Panc1 (cell line): ENCODE measurements around the gene ANKRD55. TPM values are rescaled to one million over a fixed set of nuclear protein-coding genes. Genes with fewer than 3 reads are reported as not detected.

Experiments
- ATAC-seq: fragments of 200-7000 bp; cut with Tn5 transposase; 2 replicates; pipeline ENCODE4 v1.9.1; 2020; ENCODE audit warnings: mild to moderate bottlenecking, moderate library complexity
- BruUV-seq: library from RNA; stranded (reverse); fragments of 400-500 nt; replicated peaks from 2 replicates; lab custom pipeline; 2021; lab: Mats Ljungman, UMichigan
- CTCF ChIA-PET: fragments of 300-600 bp; sonication (Branson Sonifier 250); formaldehyde crosslinking; loops from one replicate; lab custom pipeline; 2022; ENCODE audit warnings: antibody characterized with exemption; lab: Charles Lee
- POLR2A ChIA-PET: fragments of 300-600 bp; sonication (Branson Sonifier 250); formaldehyde crosslinking; loops from one replicate; lab custom pipeline; 2022; ENCODE audit warnings: antibody characterized with exemption; lab: Charles Lee
- DNase-seq: peaks from one replicate; pipeline ENCODE4 v3.0.0-alpha.2; 2010; ENCODE audit warnings: low read depth, low spot score
- H3K27ac ChIP-seq: 2 replicates; pipeline ENCODE4 v1.5.1; 2011; ENCODE audit warnings: mild to moderate bottlenecking, low read length, inconsistent platforms
- H3K27me3 ChIP-seq: fragments of 200-500 bp; sonication (Bioruptor generic); 2 replicates; pipeline ENCODE4 v1.6.0; 2014; ENCODE audit warnings: low read length, inconsistent platforms; ENCODE audit not compliant: control insufficient read depth, insufficient read depth
- H3K36me3 ChIP-seq: fragments of 200-500 bp; sonication (Bioruptor generic); 2 replicates; pipeline ENCODE4 v1.5.1; 2014; ENCODE audit warnings: inconsistent platforms, mild to moderate bottlenecking, low read length, moderate library complexity; ENCODE audit not compliant: control insufficient read depth, insufficient read depth
- H3K4me1 ChIP-seq: 2 replicates; pipeline ENCODE4 v1.5.1; 2011; ENCODE audit warnings: inconsistent platforms, mild to moderate bottlenecking, low read length, moderate library complexity; ENCODE audit not compliant: control insufficient read depth, insufficient read depth
- H3K4me3 ChIP-seq, 2 experiments: 2 replicates each; pipeline ENCODE4 v1.5.1; 2011 to 2012; ENCODE audit warnings: low read depth in 2 of 2, low read length in 2 of 2, mild to moderate bottlenecking in 2 of 2, inconsistent platforms in 1 of 2, moderate library complexity in 1 of 2
- H3K9me3 ChIP-seq: fragments of 200-500 bp; sonication (Bioruptor generic); 2 replicates; pipeline ENCODE4 v1.5.1; 2014; ENCODE audit warnings: low read depth, mild to moderate bottlenecking, inconsistent platforms, low read length, moderate library complexity; ENCODE audit not compliant: control insufficient read depth, insufficient read depth
- CTCF ChIP-seq: fragments of 450-650 bp; IDR thresholded peaks from 2 replicates; pipeline ENCODE4 v1.5.1; 2017; ENCODE audit warnings: mild to moderate bottlenecking
- POLR2AphosphoS5 ChIP-seq: IDR thresholded peaks from 2 replicates; pipeline ENCODE4 v1.6.1; 2012; ENCODE audit warnings: mild to moderate bottlenecking, low read depth, low read length, moderate library complexity
- REST ChIP-seq, 2 experiments: IDR thresholded peaks; 2 replicates each; pipeline ENCODE4 v1.6.1; 2011 to 2012; ENCODE audit warnings: low read depth in 2 of 2, control low read depth in 1 of 2, low read length in 1 of 2, mild to moderate bottlenecking in 1 of 2, moderate library complexity in 1 of 2; ENCODE audit not compliant: insufficient read depth in 1 of 2
- SIN3A ChIP-seq: IDR thresholded peaks from 2 replicates; pipeline ENCODE4 v1.6.1; 2012; ENCODE audit warnings: low read depth, mild to moderate bottlenecking, low read length, moderate library complexity, borderline replicate concordance; ENCODE audit not compliant: insufficient read depth
- TCF7L2 ChIP-seq: IDR thresholded peaks from 2 replicates; pipeline ENCODE4 v1.6.1; 2011; ENCODE audit warnings: mild to moderate bottlenecking, low read depth, low read length, inconsistent platforms
- in situ Hi-C: cut with HindIII; loops from 2 replicates; pipeline ENCODE4 v1.10.0; 2016; ENCODE audit warnings: low sequenced_read_pairs, low pct_unique_long_range_greater_than_20kb
- intact Hi-C: fragments of 100-400 bp; cut with micrococcal nuclease; formaldehyde crosslinking; loops from one replicate; pipeline ENCODE4 v1.10.0; 2022; ENCODE audit not compliant: unreplicated experiment
- total RNA-seq: library from RNA; stranded (reverse); gene quantifications from one replicate; pipeline ENCODE4 v1.2.1, GENCODE V29; 2021; ENCODE audit not compliant: unreplicated experiment

Gene ANKRD55
- total RNA-seq, 1 experiment from 2014 or later = not detected

- no peaks in the 10 kb centered on the region for H3K36me3 ChIP-seq
- H3K27ac ChIP-seq = no peak overlapping the region
- no peaks in the 10 kb centered on the region for H3K4me1 ChIP-seq
- no peaks in the 10 kb centered on the region for H3K9me3 ChIP-seq
- POLR2A ChIA-PET = no interaction called here
- CTCF ChIA-PET = no interaction called here
- ATAC-seq = peak; percentile 84
- in situ Hi-C loops = no loop called here
- H3K4me3 ChIP-seq = peak overlapping the region in 1 of 2 experiments; percentile 6; a peak in 1 of 4 replicates
- TF ChIP-seq CTCF (no peak), TCF7L2 (no peak), SIN3A (no peak)
- DNase-seq = peak; percentile 78
- H3K27me3 ChIP-seq = no peaks in the 10 kb centered on the region
- intact Hi-C loops = no loop called here
- BruUV-seq = no TSS peak
Measured at GRCh38 chr5:56185768-56186311, 47.3 kb downstream of the ANKRD55 start.

- no peak for TF ChIP-seq POLR2AphosphoS5
- TF ChIP-seq CTCF = no peak
- TF ChIP-seq SIN3A = no peak
- no peak for TF ChIP-seq REST (IDR thresholded peaks at IDR 0.05; ENCODE audit: insufficient read depth in 1 of 2, low read depth in 2 of 2, low read length in 1 of 2)
- TF ChIP-seq TCF7L2 = no peak
- peak; percentile 47 for DNase-seq
- ATAC-seq = peak; percentile 65; the same call in 1 of the 2 replicates
- POLR2A ChIA-PET = no interaction called here
- in situ Hi-C loops (no loop called here), intact Hi-C loops (no loop called here)
- no TSS peak for BruUV-seq
- Histone ChIP-seq H3K4me3 (no peak overlapping the region), H3K27ac (no peak overlapping the region), H3K27me3 (no peaks in the 10 kb centered on the region), H3K9me3 (no peaks in the 10 kb centered on the region), H3K36me3 (no peaks in the 10 kb centered on the region), H3K4me1 (no peaks in the 10 kb centered on the region)
- CTCF ChIA-PET = no interaction called here
Measured at GRCh38 chr5:56183506-56183905, 49.6 kb downstream of the ANKRD55 start.
